Measurements from ENCODE around the gene NPEPPS. TPM values are rescaled to one million over a fixed set of nuclear protein-coding genes. Genes with fewer than 3 reads are reported as not detected.

NPEPPS gene
- total and polyA plus RNA-seq, 4 experiments from 2014 or later = 35.2 to 131 (median 83.9) TPM

DNA sequence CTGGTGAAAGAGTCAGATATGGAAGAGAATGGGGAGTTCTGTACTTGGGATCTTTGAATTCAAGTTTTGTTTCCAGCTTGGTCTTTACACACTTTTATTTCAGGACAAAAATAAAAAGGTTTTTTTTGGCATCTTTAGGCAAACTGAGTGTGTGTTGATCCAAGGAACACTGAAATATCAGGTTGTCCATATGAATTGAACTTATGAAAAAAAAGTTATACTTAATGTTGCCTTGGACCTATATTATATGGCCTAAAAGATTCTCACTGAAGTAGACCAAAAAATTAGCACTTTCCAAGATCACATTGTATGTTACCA, 133.7 kb downstream of the NPEPPS start:
- H3K36me3 ChIP-seq (ENCODE audit: insufficient read depth, low read length) = peaks cover 75% of the 10 kb centered on the region
- peak overlapping the region; percentile 24 to 90 (median 77) for H3K27ac Mint-ChIP-seq
- H3K36me3 Mint-ChIP-seq = peaks cover 42 to 73% of the 10 kb centered on the region in 2 donors
- peaks cover 12 to 23% (median 15%) of the 10 kb centered on the region in 4 donors for H3K4me1 Mint-ChIP-seq
- no peaks in the 10 kb centered on the region for H3K9me3 ChIP-seq (ENCODE audit: control insufficient read depth in 1 of 2, low read length in 2 of 2)
- DNase-seq = no peak
- no peak overlapping the region for H3K4me3 Mint-ChIP-seq
- H3K9me3 Mint-ChIP-seq = no peaks in the 10 kb centered on the region
- CTCF ChIA-PET (ENCODE audit: partially characterized antibody) = interaction anchor here (1.0 to 6.4 kb wide), 17 partner anchors 10 to 125 kb away, joined by 3 to 100 read pairs (median 6); partner anchors contain the start of genes KPNB1, TBKBP1 and TBX21
- no peaks in the 10 kb centered on the region for H3K27me3 ChIP-seq (ENCODE audit: insufficient read depth, low read length)
- intact Hi-C loops (cut with micrococcal nuclease) = loop anchor here (1.0 to 5.0 kb wide), 5 partner anchors 14 to 138 kb away; no protein-coding TSS in a partner anchor
- H3K4me3 ChIP-seq (ENCODE audit: low read length in 2 of 2) = no peak overlapping the region
- POLR2A ChIA-PET (ENCODE audit: partially characterized antibody) = interaction anchor here (1.1 to 6.2 kb wide), 3 partner anchors 13 to 138 kb away, joined by 3 to 120 read pairs (median 6); partner anchors contain the start of gene KPNB1
- H3K27me3 Mint-ChIP-seq = no peaks in the 10 kb centered on the region
- no peak overlapping the region for H3K27ac ChIP-seq (ENCODE audit: low read depth, low read length)
- peaks cover 33% of the 10 kb centered on the region for H3K4me1 ChIP-seq (ENCODE audit: insufficient read depth, low read length)

DNA sequence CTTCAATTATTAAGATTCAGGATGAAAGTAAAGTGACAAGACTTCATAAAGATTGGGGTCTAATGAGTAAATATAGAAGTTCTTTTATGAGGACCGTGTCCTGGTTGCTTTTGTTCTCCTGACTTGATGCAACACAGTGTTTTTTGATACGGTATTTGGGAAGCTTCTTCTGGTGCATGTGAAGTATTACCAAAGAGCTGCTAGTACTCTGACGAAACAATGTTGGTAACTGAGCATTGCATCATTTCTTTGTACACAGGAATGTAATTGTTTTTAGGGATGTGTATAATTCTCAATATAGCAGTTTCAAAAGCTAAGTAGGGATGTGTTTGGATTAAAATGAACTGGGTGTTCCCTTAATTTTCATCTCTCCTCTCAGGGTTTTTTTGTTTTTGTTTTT, 134.7 kb downstream of the NPEPPS start:
- ChIA-PET CTCF (ENCODE audit: partially characterized antibody) (interaction anchor here (0.9 to 6.4 kb wide), 12 partner anchors 11 to 136 kb away, joined by 3 to 100 read pairs (median 5); partner anchors contain the start of gene KPNB1), POLR2A (ENCODE audit: partially characterized antibody) (interaction anchor here (6.2 kb wide), 1 partner anchor 14 kb away, joined by 120 read pairs; the partner anchor contains the start of gene KPNB1)
- DNase-seq = no peak
- H3K9me3 Mint-ChIP-seq = no peaks in the 10 kb centered on the region
- peak overlapping the region in 1 of 7 donors; percentile 8 for H3K27ac Mint-ChIP-seq
- no peak overlapping the region for H3K27ac ChIP-seq (ENCODE audit: low read depth, low read length)
- no peaks in the 10 kb centered on the region for H3K9me3 ChIP-seq (ENCODE audit: control insufficient read depth in 1 of 2, low read length in 2 of 2)
- H3K4me1 ChIP-seq (ENCODE audit: insufficient read depth, low read length) = peaks cover 35% of the 10 kb centered on the region
- H3K4me1 Mint-ChIP-seq = peaks cover 11 to 21% (median 16%) of the 10 kb centered on the region in 4 donors
- H3K36me3 Mint-ChIP-seq = peaks cover 46 to 76% of the 10 kb centered on the region in 2 donors
- H3K4me3 ChIP-seq (ENCODE audit: low read length in 2 of 2) = no peak overlapping the region
- H3K4me3 Mint-ChIP-seq = no peak overlapping the region
- peaks cover 83% of the 10 kb centered on the region for H3K36me3 ChIP-seq (ENCODE audit: insufficient read depth, low read length)
- no peaks in the 10 kb centered on the region for H3K27me3 ChIP-seq (ENCODE audit: insufficient read depth, low read length)
- intact Hi-C loops (cut with micrococcal nuclease) = loop anchor here (2.0 kb wide), 1 partner anchor 15 kb away; no protein-coding TSS in a partner anchor
- no peaks in the 10 kb centered on the region for H3K27me3 Mint-ChIP-seq

- Mint-ChIP-seq H3K9me3 (no peaks in the 10 kb centered on the region), H3K4me1 (peaks cover 12 to 23% (median 13%) of the 10 kb centered on the region in 4 donors), H3K27ac (no peak overlapping the region), H3K36me3 (peaks cover 65 to 83% of the 10 kb centered on the region in 2 donors), H3K4me3 (no peak overlapping the region), H3K27me3 (no peaks in the 10 kb centered on the region)
- DNase-seq = no peak
- Histone ChIP-seq H3K9me3 (ENCODE audit: control insufficient read depth in 1 of 2, low read length in 2 of 2) (no peaks in the 10 kb centered on the region), H3K36me3 (ENCODE audit: insufficient read depth, low read length) (peaks cover 86% of the 10 kb centered on the region), H3K4me1 (ENCODE audit: insufficient read depth, low read length) (peaks cover 24% of the 10 kb centered on the region), H3K27ac (ENCODE audit: low read depth, low read length) (no peak overlapping the region), H3K27me3 (ENCODE audit: insufficient read depth, low read length) (no peaks in the 10 kb centered on the region), H3K4me3 (ENCODE audit: low read length in 2 of 2) (no peak overlapping the region)
- intact Hi-C loops (cut with micrococcal nuclease) = no loop called here
- CTCF ChIA-PET (ENCODE audit: partially characterized antibody) = no interaction called here
- POLR2A ChIA-PET (ENCODE audit: partially characterized antibody) = interaction anchor here (0.8 kb wide), 1 partner anchor 20 kb away, joined by 5 read pairs; the partner anchor contains the start of gene KPNB1
These were observed 138.2 kb downstream of the NPEPPS start for GRCh38 chr17:47669081-47669480.

- H3K36me3 ChIP-seq (ENCODE audit: insufficient read depth, low read length) = peaks cover 88% of the 10 kb centered on the region
- no peak overlapping the region for H3K4me3 ChIP-seq (ENCODE audit: low read length in 2 of 2)
- Mint-ChIP-seq H3K27ac (peak overlapping the region; percentile 51 to 89 (median 74)), H3K4me1 (peaks cover 8 to 25% (median 11%) of the 10 kb centered on the region in 4 donors), H3K4me3 (no peak overlapping the region), H3K27me3 (no peaks in the 10 kb centered on the region), H3K9me3 (no peaks in the 10 kb centered on the region), H3K36me3 (peaks cover 70 to 87% of the 10 kb centered on the region in 2 donors)
- no peaks in the 10 kb centered on the region for H3K9me3 ChIP-seq (ENCODE audit: control insufficient read depth in 1 of 2, low read length in 2 of 2)
- intact Hi-C loops (cut with micrococcal nuclease) = no loop called here
- no peaks in the 10 kb centered on the region for H3K27me3 ChIP-seq (ENCODE audit: insufficient read depth, low read length)
- DNase-seq = peak in 1 of 5 donors; percentile 4
- H3K27ac ChIP-seq (ENCODE audit: low read depth, low read length) = no peak overlapping the region
- ChIA-PET CTCF (ENCODE audit: partially characterized antibody) (no interaction called here), POLR2A (ENCODE audit: partially characterized antibody) (no interaction called here)
- H3K4me1 ChIP-seq (ENCODE audit: insufficient read depth, low read length) = peaks cover 18% of the 10 kb centered on the region
These were observed 139.2 kb downstream of the NPEPPS start for GRCh38 chr17:47670064-47670463.

Other genes starting within 250 kb of the NPEPPS start
- 10 to 100 TPM; 18.7 to 22.3 TPM for gene EFCAB13, start 207.2 kb upstream of the NPEPPS start, total RNA-seq
- 1 to 10 TPM in 1 of 2 donors, under 1 TPM in 1; 0.68 to 3.5 TPM for gene EFCAB13, start 207.2 kb upstream of the NPEPPS start, polyA plus RNA-seq
- 100 to 1,000 TPM; 258 to 268 TPM for gene KPNB1, start 118.8 kb downstream of the NPEPPS start, total RNA-seq
- 10 to 100 TPM; 13.4 to 26.9 TPM for gene KPNB1, start 118.8 kb downstream of the NPEPPS start, polyA plus RNA-seq
- gene TBKBP1, start 163.1 kb downstream of the NPEPPS start, total RNA-seq = 1 to 10 TPM; 6.7 to 7.4 TPM
- under 1 TPM; 0.49 to 0.68 TPM for gene TBKBP1, start 163.1 kb downstream of the NPEPPS start, polyA plus RNA-seq
- gene TBX21, start 202.1 kb downstream of the NPEPPS start, total RNA-seq = 10 to 100 TPM; 15.8 to 17.9 TPM
- 10 to 100 TPM in 1 of 2 donors, 1 to 10 TPM in 1; 6.8 to 11.5 TPM for gene TBX21, start 202.1 kb downstream of the NPEPPS start, polyA plus RNA-seq